SKM-1 (cell line): ENCODE data around the gene PDLIM4.

ENCODE experiments used
- DNase-seq: peaks from one replicate; lab custom pipeline; 2025; ENCODE audit not compliant: unreplicated experiment; lab: John Stamatoyannopoulos, UW

The PDLIM4 gene

DNA sequence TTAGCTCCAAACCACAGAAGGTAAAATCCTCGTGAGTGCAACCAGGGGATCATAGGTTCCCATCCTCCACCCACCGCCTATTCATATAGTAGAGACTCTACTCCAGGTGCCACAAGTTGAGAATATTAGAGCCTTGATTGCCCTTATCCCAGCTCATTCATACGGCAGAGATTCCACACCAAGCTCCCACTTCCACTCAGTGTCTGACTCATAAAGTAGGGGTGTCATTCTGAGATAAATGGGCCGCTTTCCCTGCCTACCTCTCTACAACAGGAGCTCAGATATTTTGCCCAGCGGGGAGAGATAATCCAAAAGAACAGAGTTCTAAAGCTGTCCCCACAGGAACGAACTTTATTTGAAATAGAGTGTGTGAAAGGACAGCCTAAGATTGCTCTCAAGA, 46.1 kb downstream of the PDLIM4 start:
- DNase-seq = no peak

DNA sequence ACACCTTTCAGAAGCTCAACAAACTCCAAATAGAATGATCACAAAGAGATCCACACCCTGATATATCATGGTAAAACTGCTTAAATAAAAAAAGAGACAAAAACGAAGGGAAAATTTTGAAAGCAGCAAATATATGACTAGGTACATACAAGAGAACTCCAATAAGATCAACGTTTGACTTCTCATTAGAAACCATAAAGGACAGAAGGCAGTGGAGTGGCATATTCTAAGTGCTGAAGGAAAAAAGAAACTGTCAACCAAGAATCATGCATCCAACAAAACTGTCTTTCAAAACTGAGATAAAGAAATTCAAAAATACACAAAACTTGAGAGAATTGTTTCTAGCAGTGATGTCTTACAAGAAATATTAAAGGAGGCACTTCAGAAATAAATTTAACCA, 47.9 kb downstream of the PDLIM4 start:
- DNase-seq = no peak

DNA sequence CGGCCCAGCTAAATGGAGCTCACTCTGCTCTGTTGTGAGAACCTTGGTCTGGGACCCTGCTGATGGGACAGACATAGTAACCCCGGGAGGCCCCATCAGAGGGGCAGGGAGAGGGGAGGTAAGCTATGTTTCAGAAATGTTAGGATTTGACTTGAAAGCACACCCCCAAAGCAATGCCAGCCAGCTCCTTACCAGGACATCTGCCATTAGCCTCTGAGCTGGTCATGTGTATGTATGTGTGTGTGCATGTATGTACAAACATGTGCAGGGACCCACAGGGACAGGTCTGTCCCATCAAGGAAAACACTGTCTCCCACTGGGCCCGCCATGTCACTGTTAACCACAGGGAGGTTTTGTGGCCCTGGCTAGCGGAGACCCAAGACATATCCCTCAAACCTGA, 51.2 kb downstream of the PDLIM4 start:
- DNase-seq = no peak

DNA sequence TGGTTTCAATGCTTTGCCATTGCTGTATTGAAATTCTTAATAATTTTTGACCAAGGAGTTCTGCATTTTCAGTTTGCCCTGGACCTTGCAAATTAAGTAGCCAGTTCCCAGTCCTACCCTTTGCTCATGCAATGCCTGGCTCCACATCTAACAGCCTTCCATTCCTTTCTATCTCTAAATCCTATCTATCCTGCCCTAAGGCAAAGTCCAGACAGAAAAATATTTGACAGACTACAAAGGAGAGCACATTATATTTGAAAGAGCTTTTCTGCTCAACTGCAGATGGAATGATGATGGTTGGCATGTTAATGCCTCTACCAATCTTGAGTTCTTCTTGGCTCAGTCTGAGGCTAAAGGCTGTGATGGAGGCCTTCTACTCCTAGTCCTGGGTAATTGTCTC, 52.2 kb downstream of the PDLIM4 start:
- DNase-seq = no peak

- no peak for DNase-seq
These were observed 52.8 kb downstream of the PDLIM4 start for GRCh38 chr5:132310141-132310834.

- no peak for DNase-seq
These were observed 55.9 kb downstream of the PDLIM4 start for GRCh38 chr5:132313366-132313765.

DNA sequence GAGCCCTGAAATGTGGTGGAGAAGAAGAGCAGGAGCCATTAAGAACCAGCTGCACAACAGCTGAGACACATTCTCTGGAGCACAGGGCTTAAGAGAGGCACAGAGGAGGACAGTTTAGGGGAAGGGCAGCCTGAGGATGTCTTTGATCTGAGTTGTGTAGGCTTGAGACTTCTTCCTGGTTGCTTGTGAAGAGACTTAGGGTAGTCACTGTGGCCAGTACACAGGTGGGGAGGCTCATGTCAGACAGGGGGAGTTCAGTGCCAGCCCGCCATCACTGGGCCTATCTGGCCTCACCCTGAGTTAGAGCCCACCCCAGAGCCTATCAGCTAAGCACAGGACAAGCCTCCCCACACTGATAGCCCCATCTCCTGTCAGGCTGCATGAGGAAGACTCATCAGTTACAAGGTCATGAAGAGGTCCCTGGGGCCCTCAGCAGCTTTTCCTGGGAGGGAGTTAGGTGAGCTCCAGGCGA, 56.5 kb downstream of the PDLIM4 start:
- DNase-seq = no peak

- no peak for DNase-seq
These were observed 58.1 kb downstream of the PDLIM4 start for GRCh38 chr5:132315529-132316067.

GRCh38 chr5:132319975-132320374, 62.5 kb downstream of the PDLIM4 start:
- DNase-seq = no peak

DNA sequence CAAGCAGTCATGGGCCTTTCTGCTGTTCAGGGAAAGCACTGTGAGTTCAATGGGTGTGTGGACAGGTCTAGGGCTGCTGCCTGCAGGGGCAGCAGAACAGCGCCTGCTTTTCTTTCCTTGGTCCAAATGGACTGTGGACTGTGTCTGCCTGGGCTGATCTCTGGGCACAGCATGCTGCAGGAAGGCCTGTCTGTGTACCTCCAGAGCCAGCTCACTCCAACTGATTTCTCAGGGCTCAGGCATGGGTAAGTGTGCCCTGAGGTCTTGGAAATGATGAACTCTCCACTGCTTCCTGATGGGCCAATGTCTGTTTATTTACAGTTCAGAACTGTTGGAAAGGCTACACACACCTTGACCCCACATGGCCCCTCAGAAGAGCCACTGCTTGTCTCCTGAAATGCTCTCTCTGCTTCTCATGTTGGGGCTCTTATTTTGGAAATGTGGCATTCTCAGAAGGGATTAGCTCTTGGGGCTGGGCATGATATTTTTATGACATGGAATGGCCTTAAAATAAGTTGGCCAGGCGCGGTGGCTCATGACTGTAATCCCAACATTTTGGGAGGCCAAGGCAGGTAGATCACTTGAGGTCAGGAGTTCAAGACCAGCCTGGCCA, 63.7 kb downstream of the PDLIM4 start:
- no peak for DNase-seq

DNA sequence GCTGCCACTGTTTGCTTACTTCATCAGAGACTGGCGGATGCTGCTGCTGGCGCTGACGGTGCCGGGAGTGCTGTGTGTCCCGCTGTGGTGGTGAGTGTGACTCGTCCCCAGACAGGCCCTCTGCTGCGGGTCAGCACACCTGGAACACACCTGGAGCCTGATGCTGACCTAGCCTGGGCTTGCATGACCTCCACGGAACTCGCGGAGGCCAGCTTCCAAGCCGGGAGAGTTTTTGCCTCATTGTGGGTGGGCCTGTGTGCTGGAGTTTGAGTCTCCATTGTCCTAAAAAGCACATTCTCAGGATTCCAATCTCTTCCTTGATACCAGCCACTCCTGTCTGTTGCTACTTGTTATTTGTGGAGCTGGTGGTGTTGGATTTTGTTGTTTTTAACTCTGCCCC, 64.8 kb downstream of the PDLIM4 start:
- DNase-seq = no peak
